H1 (cell line): ENCODE data around the gene CTNS. TPM values are rescaled to one million over a fixed set of nuclear protein-coding genes. Genes with fewer than 3 reads are reported as not detected.

Experiments
- CTCF ChIA-PET: fragments of 300-600 bp; sonication (Branson Sonifier 250); formaldehyde crosslinking; loops from one replicate; lab custom pipeline; 2021; ENCODE audit not compliant: partially characterized antibody; lab: Charles Lee
- POLR2A ChIA-PET: fragments of 300-600 bp; sonication (Branson Sonifier 250); formaldehyde crosslinking; loops from one replicate; lab custom pipeline; 2021; ENCODE audit warnings: inconsistent platforms; ENCODE audit not compliant: partially characterized antibody; lab: Charles Lee
- DNase-seq, 2 experiments: peaks; one replicate each; pipeline versions ENCODE4 v3.0.0 to v3.0.0-alpha.2; 2010 to 2022; ENCODE audit warnings: low spot score in 2 of 2, low read depth in 1 of 2, mixed read lengths in 1 of 2
- FAIRE-seq: peaks from 2 replicates; lab custom pipeline; 2011; peaks lifted over from hg19 to GRCh38; lab: Jason Lieb, UNC
- H2AFZ ChIP-seq: 2 replicates; pipeline ENCODE4 v1.8.1; 2012; ENCODE audit warnings: low read length, inconsistent platforms
- H2AK5ac ChIP-seq: 2 replicates; pipeline ENCODE4 v1.6.1; 2013; ENCODE audit warnings: low read depth, low read length
- H2BK120ac ChIP-seq: replicated peaks from 2 replicates; pipeline ENCODE3; 2013; ENCODE audit warnings: low read depth, low read length, inconsistent platforms
- H2BK12ac ChIP-seq: 2 replicates; pipeline ENCODE4 v1.6.1; 2013; ENCODE audit warnings: low read depth, low read length
- H2BK15ac ChIP-seq: 2 replicates; pipeline ENCODE4 v1.6.1; 2013; ENCODE audit warnings: low read length
- H2BK20ac ChIP-seq: 2 replicates; pipeline ENCODE4 v1.6.1; 2013; ENCODE audit warnings: low read length
- H2BK5ac ChIP-seq: 2 replicates; pipeline ENCODE4 v1.6.1; 2013; ENCODE audit warnings: low read depth, low read length
- H3K14ac ChIP-seq: 2 replicates; pipeline ENCODE4 v1.6.1; 2013; ENCODE audit warnings: inconsistent platforms; ENCODE audit not compliant: insufficient read length
- H3K18ac ChIP-seq: 2 replicates; pipeline ENCODE4 v1.6.1; 2013; ENCODE audit warnings: low read length; ENCODE audit errors: extremely low read depth
- H3K23ac ChIP-seq: 2 replicates; pipeline ENCODE4 v1.6.1; 2013; ENCODE audit warnings: inconsistent platforms; ENCODE audit not compliant: insufficient read length
- H3K23me2 ChIP-seq: 2 replicates; pipeline ENCODE4 v1.6.1; 2013; ENCODE audit warnings: low read depth, low read length
- H3K27ac ChIP-seq: 2 replicates; pipeline ENCODE4 v1.6.1; 2011; ENCODE audit warnings: low read depth, low read length, inconsistent platforms
- H3K27me3 ChIP-seq, 4 experiments: replicated peaks in 1 of 4; 1 replicate in 1 of 4; 2 replicates in 3 of 4; pipeline versions ENCODE4 v1.6.1 to v1.8.1; 2011 to 2013; ENCODE audit warnings: low read length in 3 of 4, mild to moderate bottlenecking in 3 of 4, inconsistent platforms in 2 of 4, mixed read lengths in 2 of 4, moderate library complexity in 1 of 4; ENCODE audit not compliant: control insufficient read depth in 3 of 4, insufficient read depth in 3 of 4; ENCODE audit errors: extremely low read depth in 1 of 4
- H3K36me3 ChIP-seq, 4 experiments: 2 replicates each; pipeline versions ENCODE4 v1.6.1 to v1.8.1; 2011 to 2013; ENCODE audit warnings: mild to moderate bottlenecking in 4 of 4, low read length in 3 of 4, moderate library complexity in 2 of 4, control low read depth in 1 of 4, inconsistent platforms in 1 of 4; ENCODE audit not compliant: insufficient read depth in 4 of 4, control insufficient read depth in 2 of 4
- H3K4ac ChIP-seq: replicated peaks from 2 replicates; pipeline ENCODE3; 2013; ENCODE audit warnings: low read length, low read depth, mixed read lengths, inconsistent platforms; ENCODE audit not compliant: insufficient read length
- H3K4me1 ChIP-seq, 4 experiments: replicated peaks in 1 of 4; 1 replicate in 1 of 4; 2 replicates in 3 of 4; pipeline versions ENCODE4 v1.6.1 to v1.8.1; 2011 to 2013; ENCODE audit warnings: low read length in 3 of 4, inconsistent platforms in 2 of 4, mixed read lengths in 1 of 4; ENCODE audit not compliant: insufficient read depth in 4 of 4, control insufficient read depth in 3 of 4
- H3K4me2 ChIP-seq, 2 experiments: 2 replicates each; pipeline versions ENCODE4 v1.6.1 to v1.8.1; 2011 to 2013; ENCODE audit warnings: low read depth in 2 of 2, low read length in 2 of 2, control low read depth in 1 of 2, inconsistent platforms in 1 of 2, mild to moderate bottlenecking in 1 of 2; ENCODE audit not compliant: insufficient read depth in 1 of 2
- H3K4me3 ChIP-seq, 4 experiments: fragments of 200-600, 300-600 bp in 1 of 4; sonication (generic), shearing (Covaris generic), sonication (Bioruptor Twin) in 1 of 4; 2 replicates each; pipeline versions ENCODE4 v1.5.1 to v1.8.1; 2011 to 2016; ENCODE audit warnings: low read length in 4 of 4, low read depth in 3 of 4, control low read depth in 2 of 4, inconsistent platforms in 2 of 4, mild to moderate bottlenecking in 2 of 4, mixed read lengths in 1 of 4, moderate library complexity in 1 of 4; ENCODE audit not compliant: insufficient read depth in 2 of 4; ENCODE audit errors: extremely low read depth in 1 of 4
- H3K56ac ChIP-seq: replicated peaks from 2 replicates; pipeline ENCODE3; 2013; ENCODE audit warnings: low read depth, mild to moderate bottlenecking, mixed read lengths, low read length, inconsistent platforms; ENCODE audit not compliant: insufficient read length
- H3K79me1 ChIP-seq: 2 replicates; pipeline ENCODE4 v1.6.1; 2013; ENCODE audit warnings: low read depth, low read length, control low read depth
- H3K79me2 ChIP-seq, 2 experiments: 2 replicates each; pipeline versions ENCODE4 v1.6.1 to v1.8.1; 2012 to 2013; ENCODE audit warnings: low read length in 2 of 2, mild to moderate bottlenecking in 2 of 2, inconsistent platforms in 1 of 2; ENCODE audit not compliant: insufficient read depth in 2 of 2, control insufficient read depth in 1 of 2
- H3K9ac ChIP-seq, 4 experiments: replicated peaks in 1 of 4; 1 replicate in 1 of 4; 2 replicates in 3 of 4; pipeline versions ENCODE4 v1.6.1 to v1.8.1; 2011 to 2013; ENCODE audit warnings: low read depth in 3 of 4, low read length in 3 of 4, control low read depth in 2 of 4, mild to moderate bottlenecking in 2 of 4, moderate library complexity in 2 of 4, inconsistent platforms in 1 of 4; ENCODE audit errors: extremely low read depth in 1 of 4
- H3K9me3 ChIP-seq, 2 experiments: 2 replicates each; pipeline versions ENCODE4 v1.6.1 to v1.8.1; 2012 to 2013; ENCODE audit warnings: mild to moderate bottlenecking in 2 of 2, moderate library complexity in 2 of 2, control low read depth in 1 of 2, inconsistent platforms in 1 of 2, low read depth in 1 of 2, low read length in 1 of 2, mixed read lengths in 1 of 2; ENCODE audit not compliant: insufficient read depth in 2 of 2
- H4K20me1 ChIP-seq, 2 experiments: replicated peaks in 1 of 2; 2 replicates each; pipeline versions ENCODE3 to v1.8.1; 2011 to 2013; ENCODE audit warnings: inconsistent platforms in 2 of 2, low read length in 2 of 2, mild to moderate bottlenecking in 1 of 2; ENCODE audit not compliant: insufficient read depth in 2 of 2, control insufficient read depth in 1 of 2
- H4K5ac ChIP-seq: 2 replicates; pipeline ENCODE4 v1.6.1; 2013; ENCODE audit warnings: low read length, low read depth, mixed read lengths, inconsistent platforms; ENCODE audit not compliant: insufficient read length
- H4K8ac ChIP-seq: 2 replicates; pipeline ENCODE4 v1.8.0; 2013; ENCODE audit warnings: mild to moderate bottlenecking, moderate library complexity, low read length, inconsistent platforms; ENCODE audit not compliant: insufficient read depth; ENCODE audit errors: extremely low read depth
- H4K91ac ChIP-seq: replicated peaks from 2 replicates; pipeline ENCODE3; 2013; ENCODE audit warnings: low read length, mixed read lengths, inconsistent platforms; ENCODE audit not compliant: insufficient read length
- CHD1 ChIP-seq: IDR thresholded peaks from 2 replicates; pipeline ENCODE4 v1.6.1; 2012; ENCODE audit warnings: low read depth, low read length, improper control_type of control experiment
- CTCF ChIP-seq, 3 experiments: IDR thresholded peaks; 1 replicate in 2 of 3; 2 replicates in 1 of 3; pipeline versions ENCODE4 v1.5.1 to v1.6.1; 2011; ENCODE audit warnings: low read length in 3 of 3, mild to moderate bottlenecking in 3 of 3, inconsistent platforms in 2 of 3, low read depth in 1 of 3, moderate library complexity in 1 of 3; ENCODE audit not compliant: insufficient read depth in 1 of 3; ENCODE audit errors: control extremely low read depth in 1 of 3
- HDAC6 ChIP-seq: IDR thresholded peaks from one replicate; pipeline ENCODE4 v1.7.1; 2012; ENCODE audit warnings: low read depth, mild to moderate bottlenecking, inconsistent platforms, low read length, moderate library complexity
- KDM4A ChIP-seq: IDR thresholded peaks from one replicate; pipeline ENCODE4 v1.7.1; 2012; ENCODE audit warnings: low read depth, mild to moderate bottlenecking, moderate library complexity, low read length, inconsistent platforms; ENCODE audit not compliant: severe bottlenecking
- POLR2A ChIP-seq, 2 experiments: IDR thresholded peaks; 1 replicate in 1 of 2; 2 replicates in 1 of 2; pipeline ENCODE4 v1.6.1; 2011; ENCODE audit warnings: low read depth in 2 of 2, low read length in 2 of 2, mild to moderate bottlenecking in 2 of 2; ENCODE audit errors: control extremely low read depth in 1 of 2
- RFX5 ChIP-seq: IDR thresholded peaks from 2 replicates; pipeline ENCODE4 v1.6.1; 2011; ENCODE audit warnings: low read depth, low read length, improper control_type of control experiment, borderline replicate concordance
- SIN3A ChIP-seq, 2 experiments: IDR thresholded peaks in 1 of 2; conservative IDR thresholded peaks in 1 of 2; 2 replicates each; pipeline ENCODE4 v1.6.1; 2011 to 2012; ENCODE audit warnings: low read length in 2 of 2, improper control_type of control experiment in 1 of 2, low read depth in 1 of 2, mild to moderate bottlenecking in 1 of 2
- SP2 ChIP-seq: IDR thresholded peaks from 2 replicates; pipeline ENCODE4 v1.6.1; 2012; ENCODE audit warnings: mild to moderate bottlenecking, low read length, inconsistent platforms
- TCF12 ChIP-seq: IDR thresholded peaks from 2 replicates; pipeline ENCODE4 v1.6.1; 2011; ENCODE audit warnings: low read depth, mild to moderate bottlenecking, low read length
- WGBS, 2 experiments: shearing (Covaris generic) in 1 of 2; methylation state at CpG; one replicate each; pipeline versions ENCODE4 v1.1.6 to v1.1.7; 2013 to 2015; ENCODE audit warnings: low lambda C conversion rate in 2 of 2, mixed read lengths in 2 of 2, inconsistent platforms in 1 of 2, low coverage in 1 of 2, missing lambda C conversion rate in 1 of 2; ENCODE audit not compliant: insufficient replicate concordance in 2 of 2, insufficient coverage in 1 of 2, insufficient read length in 1 of 2; ENCODE audit errors: extremely low coverage in 1 of 2, missing lambda C conversion rate in 1 of 2; 5-methylcytosine and 5-hydroxymethylcytosine counted together
- polyA plus RNA-seq, 7 experiments: library from polyadenylated mRNA; depleted of rRNA in 3 of 7; stranded (reverse) in 5 of 7; unstranded in 2 of 7; fragments of >200 nt in 5 of 7; fragments of 200-250 nt in 2 of 7; gene quantifications; 1 replicate in 5 of 7; 2 replicates in 1 of 7; 4 replicates in 1 of 7; pipeline versions ENCODE4 v1.2.1 to v1.2.3, GENCODE V29; 2011 to 2013; ENCODE audit warnings: missing spikeins in 2 of 7, mixed read lengths in 2 of 7
- total RNA-seq: library from RNA; stranded (reverse); fragmentation: NEBNext Ultra II Directional; extraction: Animal tissue kit (Norgen Biotek cat#: 25700); gene quantifications from 2 replicates; pipeline ENCODE4 v1.2.1, GENCODE V29; 2021

CTNS gene
- total and polyA plus RNA-seq, 2 of the 8 experiments (the other 6 are each of a cell fraction or from before 2014, with no cell fraction given) = 11.6 to 12.9 TPM

- FAIRE-seq = no peak
- TF ChIP-seq CTCF (IDR thresholded peaks at IDR 0.05; ENCODE audit: control extremely low read depth in 1 of 3, insufficient read depth in 1 of 3, low read depth in 1 of 3, low read length in 3 of 3) (no peak), RFX5 (no peak), CHD1 (no peak), SP2 (no peak), TCF12 (no peak), KDM4A (peak; percentile 83), SIN3A (conservative IDR thresholded peaks at IDR 0.05 in 1 of 2, IDR thresholded peaks at IDR 0.05 in 1 of 2; ENCODE audit: low read depth in 1 of 2, low read length in 2 of 2) (0 out of 4 replicates have a peak, but pooled peaks of 1 of the 2 experiments have one; percentile 27), POLR2A (IDR thresholded peaks at IDR 0.05; ENCODE audit: control extremely low read depth in 1 of 2, low read depth in 2 of 2, low read length in 2 of 2) (no peak), HDAC6 (no peak)
Measured at GRCh38 chr17:3635474-3636153, 946 bp upstream of the CTNS start.

More at GRCh38 chr17:3635474-3636153, 946 bp upstream of the CTNS start:
- Histone ChIP-seq H4K20me1 (peaks cover 2 to 11% of the 10 kb centered on the region in 2 experiments), H3K9me3 (no peaks in the 10 kb centered on the region), H4K8ac (peak overlapping the region; percentile 38), H3K36me3 (peaks cover 3 to 11% (median 6%) of the 10 kb centered on the region in 4 experiments; a peak in 6 of 8 replicates), H2BK120ac (no peak overlapping the region), H3K4me1 (peaks cover 0 to 5% (median 1%) of the 10 kb centered on the region in 4 experiments; a peak in 3 of 7 replicates), H3K79me1 (peaks cover 6% of the 10 kb centered on the region; the same call in 1 of the 2 replicates), H4K91ac (peak overlapping the region; percentile 81), H3K27ac (peak overlapping the region; percentile 63; the same call in 1 of the 2 replicates), H3K14ac (no peak overlapping the region), H3K18ac (peak overlapping the region; percentile 87), H2BK20ac (no peak overlapping the region), H3K23ac (no peak overlapping the region), H2BK15ac (no peak overlapping the region), H3K23me2 (peaks cover 6% of the 10 kb centered on the region; the same call in 1 of the 2 replicates), H4K5ac (peak overlapping the region; percentile 63), H3K9ac (peak overlapping the region; percentile 52 to 70 (median 69); a peak in 6 of 7 replicates), H3K79me2 (peaks cover 0 to 20% of the 10 kb centered on the region in 2 experiments; a peak in 2 of 4 replicates), H2AK5ac (no peak overlapping the region), H2AFZ (no peak overlapping the region; the same call in 1 of the 2 replicates), H3K27me3 (no peaks in the 10 kb centered on the region), H2BK5ac (peak overlapping the region; percentile 78; the same call in 1 of the 2 replicates), H3K56ac (peak overlapping the region; percentile 95), H3K4ac (no peak overlapping the region), H2BK12ac (no peak overlapping the region), H3K4me3 (peak overlapping the region; percentile 87 to 95 (median 88)), H3K4me2 (peak overlapping the region; percentile 50 to 92)
- 26% methylated on average over 23 of the region's 38 CpGs; no CpG with 5 or more reads in 1 of the 2 experiments for WGBS, 2 experiments
- CTCF ChIA-PET = interaction anchor here (0.8 to 2.0 kb wide), 4 partner anchors 13 to 47 kb away, joined by 3 to 4 read pairs (median 4); no protein-coding TSS in a partner anchor
- POLR2A ChIA-PET = interaction anchor here (0.6 to 3.4 kb wide), 11 partner anchors 9 to 172 kb away, joined by 3 to 19 read pairs (median 5); partner anchors contain the start of gene TAX1BP3
- DNase-seq = no peak
